GM18951 (cell line): Measurements from ENCODE around the gene PLEKHM2.

Experiments
- POLR2A ChIP-seq: IDR thresholded peaks from 4 replicates; pipeline ENCODE4 v1.6.1; 2011; ENCODE audit warnings: mild to moderate bottlenecking; ENCODE audit not compliant: insufficient read length, insufficient read depth; ENCODE audit errors: extremely low read depth
- in situ Hi-C: fragments of 300-500 bp; cut with MboI; formaldehyde crosslinking; loops from one replicate; pipeline ENCODE4 v1.12.0; 2022; ENCODE audit warnings: low sequenced_read_pairs, mixed read lengths, inconsistent platforms; ENCODE audit not compliant: unreplicated experiment

The PLEKHM2 gene

DNA sequence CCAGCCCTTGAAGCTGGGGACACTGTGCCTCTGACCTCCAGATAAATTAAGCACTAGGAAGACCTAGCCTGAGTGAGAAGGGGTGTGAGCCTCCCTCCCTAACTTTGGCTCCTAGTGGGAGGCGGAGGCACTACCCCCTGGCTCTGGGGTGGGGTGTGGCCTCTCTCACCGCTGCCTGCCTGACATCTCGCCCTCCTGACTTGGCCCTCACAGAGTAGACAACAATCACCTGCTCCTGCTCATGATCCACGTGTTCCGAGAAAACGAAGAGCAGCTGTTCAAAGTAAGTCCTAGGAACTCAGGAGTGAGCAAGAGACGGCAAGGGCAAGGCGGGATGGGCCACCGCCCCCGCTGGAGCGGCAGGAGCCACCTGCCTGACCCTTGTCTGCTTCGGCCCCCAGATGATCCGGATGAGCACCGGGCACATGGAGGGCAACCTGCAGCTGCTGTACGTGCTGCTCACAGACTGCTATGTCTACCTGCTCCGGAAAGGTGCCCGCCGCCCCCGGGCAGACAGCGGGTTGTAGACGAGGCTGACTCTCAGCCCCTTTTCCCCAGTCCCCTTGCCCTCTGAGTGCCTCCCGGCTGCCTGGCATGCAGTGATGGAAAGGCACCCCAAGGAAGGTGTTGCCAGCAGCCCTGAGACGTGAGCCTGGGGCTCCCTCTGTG lies 43.9 kb downstream of the PLEKHM2 start:
- in situ Hi-C loops = loop anchor here (25.0 kb wide), 1 partner anchor 391 kb away; no protein-coding TSS in a partner anchor
- TF ChIP-seq POLR2A = no peak

DNA sequence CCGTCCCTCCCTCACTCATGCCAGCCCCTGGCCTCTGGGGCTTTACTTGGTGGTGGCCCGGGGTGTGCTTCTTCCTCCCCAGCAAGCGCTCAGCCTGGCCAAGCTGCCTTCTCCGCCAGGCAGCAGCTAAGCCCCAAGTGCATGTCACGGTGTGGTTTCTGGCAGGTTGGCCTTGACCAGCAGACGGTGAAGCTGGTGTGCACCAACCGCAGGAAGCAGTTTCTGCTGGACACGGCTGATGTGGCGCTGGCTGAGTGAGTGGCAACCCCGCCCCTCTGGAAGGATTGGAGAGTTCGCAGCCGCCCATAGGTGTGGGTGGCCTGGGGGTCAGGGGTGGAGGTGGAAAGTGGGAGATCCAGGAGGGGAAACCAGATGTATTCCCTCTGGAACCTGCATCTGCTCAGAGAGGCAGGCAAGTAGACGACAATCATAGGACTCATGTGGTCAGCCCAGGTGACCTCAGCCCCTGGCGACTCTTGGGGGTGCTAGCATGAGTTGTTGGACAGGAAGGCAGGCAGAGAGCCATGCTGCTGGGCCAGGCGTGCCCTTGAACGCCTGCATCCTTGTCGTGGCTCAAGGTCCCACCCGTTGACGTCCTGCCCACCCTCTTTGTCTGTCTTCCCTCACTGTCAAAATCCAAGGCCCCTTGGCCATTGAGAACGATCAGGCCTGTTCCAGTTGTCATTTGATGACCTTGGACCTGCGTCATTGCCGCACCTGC lies 45.0 kb downstream of the PLEKHM2 start:
- in situ Hi-C loops = loop anchor here (25.0 kb wide), 1 partner anchor 392 kb away; no protein-coding TSS in a partner anchor
- TF ChIP-seq POLR2A = no peak

- TF ChIP-seq POLR2A = no peak
- in situ Hi-C loops = loop anchor here (25.0 kb wide), 1 partner anchor 393 kb away; no protein-coding TSS in a partner anchor
These were observed 46.3 kb downstream of the PLEKHM2 start for GRCh38 chr1:15730423-15730822.

DNA sequence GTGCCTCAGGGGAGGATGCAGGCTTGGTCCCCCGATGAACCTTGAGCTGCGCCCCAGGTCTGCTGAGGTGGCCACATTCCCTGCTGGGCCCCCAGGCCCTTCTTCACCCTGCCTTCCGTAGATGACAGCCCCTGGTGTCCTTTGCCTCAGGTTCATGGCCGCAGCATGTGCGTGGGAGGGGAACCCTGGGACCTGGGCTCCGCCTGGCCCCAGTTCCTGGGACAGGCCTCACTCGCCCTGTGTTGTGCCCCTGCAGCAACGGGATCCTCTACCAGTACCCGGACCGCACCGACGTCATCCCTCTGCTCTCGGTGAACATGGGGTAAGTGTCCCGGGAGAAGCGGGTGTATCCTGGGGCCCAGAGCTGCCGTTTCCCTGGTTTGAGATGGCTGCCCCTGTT lies 46.8 kb downstream of the PLEKHM2 start:
- no peak for TF ChIP-seq POLR2A
- in situ Hi-C loops = loop anchor here (25.0 kb wide), 1 partner anchor 394 kb away; no protein-coding TSS in a partner anchor

- in situ Hi-C loops = loop anchor here (25.0 kb wide), 1 partner anchor 395 kb away; no protein-coding TSS in a partner anchor
- no peak for TF ChIP-seq POLR2A
These were observed 47.9 kb downstream of the PLEKHM2 start for GRCh38 chr1:15731735-15732685.

DNA sequence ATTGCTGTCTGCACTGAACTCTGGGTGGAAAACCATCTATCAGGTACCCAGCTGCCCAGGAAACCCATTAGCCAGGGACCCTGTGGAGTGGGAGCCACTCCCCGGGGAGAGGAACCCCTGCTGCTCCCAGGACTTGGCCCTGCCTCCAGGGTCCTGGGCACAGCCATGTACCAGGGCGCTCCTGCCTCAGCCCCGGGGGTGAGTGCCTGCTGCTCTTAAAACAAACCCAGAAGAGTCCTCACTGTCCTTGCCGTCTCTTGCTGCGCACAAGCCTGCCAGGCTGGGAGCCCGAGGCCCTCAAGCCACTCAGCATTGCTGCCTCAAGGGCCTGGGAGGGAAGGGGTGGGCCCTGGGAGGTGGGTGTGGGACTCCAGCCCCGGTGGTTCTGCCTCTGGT lies 48.6 kb downstream of the PLEKHM2 start:
- in situ Hi-C loops = loop anchor here (25.0 kb wide), 1 partner anchor 395 kb away; no protein-coding TSS in a partner anchor
- no peak for TF ChIP-seq POLR2A

DNA sequence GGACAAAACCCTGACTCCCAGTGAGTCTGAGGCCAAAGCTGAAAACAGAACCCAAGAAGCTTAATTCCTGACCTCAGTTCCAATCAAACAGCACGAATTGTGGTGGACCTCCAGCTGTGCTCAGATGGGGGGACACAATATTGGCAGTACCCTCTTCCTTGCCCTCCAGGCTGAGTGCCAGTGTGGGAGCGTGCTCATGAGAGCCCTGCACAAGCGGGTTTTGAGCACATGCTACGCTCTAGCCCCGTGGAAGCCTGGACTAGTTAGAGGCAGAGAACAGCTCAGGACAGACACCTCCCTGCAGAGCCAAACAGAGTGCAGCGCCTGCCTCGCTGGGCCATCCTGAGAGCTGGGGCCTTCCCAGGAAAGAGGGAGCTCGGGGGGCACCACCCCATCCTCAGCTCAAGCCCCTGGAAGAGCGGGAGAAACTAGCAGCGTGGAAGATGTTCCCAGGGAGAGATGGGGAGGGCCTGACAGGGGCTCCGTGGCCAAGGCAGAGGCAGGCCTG lies 49.2 kb downstream of the PLEKHM2 start:
- TF ChIP-seq POLR2A = no peak
- in situ Hi-C loops = loop anchor here (25.0 kb wide), 1 partner anchor 396 kb away; no protein-coding TSS in a partner anchor

DNA sequence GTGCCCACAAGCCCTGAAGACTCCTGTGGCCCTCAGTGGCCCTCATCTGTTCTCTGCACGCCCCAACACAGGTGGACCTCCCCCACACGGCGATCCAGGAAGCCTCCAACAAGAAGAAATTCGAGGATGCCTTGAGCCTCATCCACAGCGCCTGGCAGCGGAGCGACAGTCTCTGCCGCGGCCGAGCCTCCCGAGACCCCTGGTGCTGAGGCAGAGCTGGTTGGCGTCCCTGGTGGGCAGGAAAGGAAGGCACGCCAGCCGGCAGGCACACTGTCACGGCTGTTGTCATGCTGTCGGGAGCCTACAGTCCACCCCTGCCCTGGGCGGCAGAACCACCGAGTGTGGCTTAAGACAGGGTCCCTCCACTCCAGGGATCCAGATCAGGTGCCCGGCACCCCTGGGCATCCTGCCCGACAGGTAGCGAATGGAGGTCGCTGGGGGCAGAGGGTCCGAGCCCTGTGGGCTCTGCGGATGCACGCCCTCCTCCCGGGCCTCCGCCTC lies 49.7 kb downstream of the PLEKHM2 start:
- TF ChIP-seq POLR2A = no peak
- in situ Hi-C loops = loop anchor here (25.0 kb wide), 1 partner anchor 396 kb away; no protein-coding TSS in a partner anchor

DNA sequence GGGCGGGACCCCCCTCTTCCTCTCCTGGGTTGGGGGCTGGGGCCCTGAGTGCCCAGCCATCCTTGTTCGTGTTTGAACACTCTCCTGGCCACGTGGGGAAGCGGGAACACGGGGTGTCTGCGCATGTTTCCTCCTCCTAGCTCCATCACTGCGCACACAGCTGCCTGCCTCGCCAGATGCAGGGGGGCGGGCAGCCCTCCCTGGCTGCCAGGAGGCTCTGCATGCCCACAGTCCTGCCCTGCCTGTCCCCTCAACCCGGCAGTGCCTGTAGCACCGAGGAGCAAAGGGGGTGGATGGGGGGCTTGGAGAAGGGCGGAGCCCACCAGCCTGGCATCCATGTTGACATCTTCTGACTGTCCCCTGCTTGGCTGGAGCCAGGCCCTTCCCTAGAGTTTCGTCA lies 50.2 kb downstream of the PLEKHM2 start:
- in situ Hi-C loops = loop anchor here (25.0 kb wide), 1 partner anchor 397 kb away; no protein-coding TSS in a partner anchor
- no peak for TF ChIP-seq POLR2A

- TF ChIP-seq POLR2A = no peak
- in situ Hi-C loops = loop anchor here (25.0 kb wide), 1 partner anchor 398 kb away; no protein-coding TSS in a partner anchor
These were observed 50.8 kb downstream of the PLEKHM2 start for GRCh38 chr1:15734901-15735300.

DNA sequence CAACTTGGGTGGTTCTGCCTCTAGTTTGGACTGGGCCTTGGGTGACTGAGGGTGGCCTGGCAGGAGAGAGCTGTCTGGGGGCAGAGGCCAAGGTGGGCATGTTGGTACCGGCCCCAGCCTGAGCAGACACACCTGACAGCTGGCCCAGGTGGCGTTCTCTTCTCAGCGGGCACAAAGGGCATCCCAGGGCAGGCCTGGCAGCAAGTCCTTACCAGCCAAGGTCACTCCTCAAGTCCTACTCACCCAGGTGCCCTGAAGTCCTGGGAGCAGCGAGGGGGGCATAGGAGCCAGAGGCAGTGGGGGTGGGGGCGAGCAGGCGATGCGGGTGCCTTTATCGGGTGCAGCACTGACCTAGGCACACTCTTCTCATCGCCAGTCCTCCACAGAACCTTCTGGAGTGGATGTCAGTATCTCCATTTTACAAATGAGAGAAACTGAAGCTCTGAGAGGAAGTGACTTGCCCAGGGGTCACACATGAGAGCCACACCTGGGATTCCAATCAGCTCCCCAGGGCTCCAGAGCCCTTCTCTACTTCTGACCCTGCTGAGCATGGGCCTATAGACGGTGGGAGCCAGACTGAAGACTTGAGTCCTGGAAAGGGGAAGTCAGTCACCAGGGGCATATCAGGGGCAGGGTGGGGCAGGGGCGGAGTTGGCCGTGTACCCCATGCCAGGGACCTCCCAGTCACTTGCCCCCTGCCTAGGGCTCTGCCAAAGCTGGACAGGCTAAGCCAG lies 51.4 kb downstream of the PLEKHM2 start:
- in situ Hi-C loops = loop anchor here (25.0 kb wide), 1 partner anchor 398 kb away; no protein-coding TSS in a partner anchor
- no peak for TF ChIP-seq POLR2A
